Keratinocyte (primary cell): ENCODE results near the gene MTUS2.

Experiments
- EZH2 ChIP-seq: IDR thresholded peaks from one replicate; pipeline ENCODE4 v1.6.1; 2012; ENCODE audit warnings: inconsistent platforms, mild to moderate bottlenecking, low read length, moderate library complexity
- TF ChIP-seq, protein P1 (sequence below), 3 experiments: IDR thresholded peaks in 1 of 3; conservative IDR thresholded peaks in 1 of 3; optimal IDR thresholded peaks in 1 of 3; 2 replicates in 2 of 3; 3 replicates in 1 of 3; pipeline versions ENCODE3 to v1.5.1; 2011; ENCODE audit warnings: low read length in 3 of 3, mild to moderate bottlenecking in 3 of 3, moderate library complexity in 2 of 3, control low read depth in 1 of 3, inconsistent platforms in 1 of 3; ENCODE audit not compliant: insufficient read depth in 2 of 3; ENCODE audit errors: extremely low read depth in 1 of 3

DNA sequence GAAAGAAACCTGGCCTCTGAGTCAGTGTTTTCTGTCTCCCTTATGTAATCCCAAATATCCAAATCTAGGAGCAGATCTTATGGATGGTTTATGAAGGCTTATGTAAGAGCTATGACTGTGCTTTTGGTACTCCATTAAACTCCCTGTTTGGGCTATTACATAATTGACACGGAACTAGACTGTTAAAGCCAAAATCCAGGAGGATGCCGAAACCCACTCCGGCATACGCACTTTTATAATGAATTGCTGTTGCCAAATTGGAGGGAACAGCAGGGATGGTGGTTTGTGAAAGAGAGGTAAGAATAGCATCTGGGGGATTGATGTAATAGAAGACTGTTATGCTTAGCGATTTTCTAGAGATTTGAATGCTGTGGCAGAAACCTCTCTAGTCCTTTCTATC lies 2.0 kb downstream of the MTUS2 start:
- no peak for TF ChIP-seq EZH2
- TF ChIP-seq, protein P1, sequence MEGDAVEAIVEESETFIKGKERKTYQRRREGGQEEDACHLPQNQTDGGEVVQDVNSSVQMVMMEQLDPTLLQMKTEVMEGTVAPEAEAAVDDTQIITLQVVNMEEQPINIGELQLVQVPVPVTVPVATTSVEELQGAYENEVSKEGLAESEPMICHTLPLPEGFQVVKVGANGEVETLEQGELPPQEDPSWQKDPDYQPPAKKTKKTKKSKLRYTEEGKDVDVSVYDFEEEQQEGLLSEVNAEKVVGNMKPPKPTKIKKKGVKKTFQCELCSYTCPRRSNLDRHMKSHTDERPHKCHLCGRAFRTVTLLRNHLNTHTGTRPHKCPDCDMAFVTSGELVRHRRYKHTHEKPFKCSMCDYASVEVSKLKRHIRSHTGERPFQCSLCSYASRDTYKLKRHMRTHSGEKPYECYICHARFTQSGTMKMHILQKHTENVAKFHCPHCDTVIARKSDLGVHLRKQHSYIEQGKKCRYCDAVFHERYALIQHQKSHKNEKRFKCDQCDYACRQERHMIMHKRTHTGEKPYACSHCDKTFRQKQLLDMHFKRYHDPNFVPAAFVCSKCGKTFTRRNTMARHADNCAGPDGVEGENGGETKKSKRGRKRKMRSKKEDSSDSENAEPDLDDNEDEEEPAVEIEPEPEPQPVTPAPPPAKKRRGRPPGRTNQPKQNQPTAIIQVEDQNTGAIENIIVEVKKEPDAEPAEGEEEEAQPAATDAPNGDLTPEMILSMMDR (optimal IDR thresholded peaks at IDR 0.05 in 1 of 3, IDR thresholded peaks at IDR 0.05 in 1 of 3, conservative IDR thresholded peaks at IDR 0.05 in 1 of 3; ENCODE audit: extremely low read depth in 1 of 3, insufficient read depth in 2 of 3, low read length in 3 of 3) = no peak
